Neuronal stem cell (in vitro differentiated cells): ENCODE results near the gene ZNF519.
"Not testable (repeated sequence)": the region's sequence is repeated elsewhere in the genome, so short reads cannot be mapped to it uniquely, and the experiment has no call there.

Source experiments
- DNase-seq: peaks from one replicate; pipeline ENCODE4 v3.0.0-alpha.2; 2013; ENCODE audit warnings: low spot score
- H2AFZ ChIP-seq: one replicate; pipeline ENCODE4 v1.6.1; 2013; ENCODE audit warnings: mild to moderate bottlenecking, low read length, inconsistent platforms
- H2AK5ac ChIP-seq: 2 replicates; pipeline ENCODE4 v1.6.1; 2013; ENCODE audit warnings: low read depth, mild to moderate bottlenecking, inconsistent platforms, low read length, moderate library complexity, mixed read lengths
- H2BK120ac ChIP-seq: 2 replicates; pipeline ENCODE4 v1.6.1; 2013; ENCODE audit warnings: low read depth, mild to moderate bottlenecking, inconsistent platforms, low read length, moderate library complexity, mixed read lengths
- H2BK12ac ChIP-seq: one replicate; pipeline ENCODE4 v1.6.1; 2013; ENCODE audit warnings: low read length, inconsistent platforms
- H2BK15ac ChIP-seq: 2 replicates; pipeline ENCODE4 v1.6.1; 2013; ENCODE audit warnings: mild to moderate bottlenecking, low read length, inconsistent platforms, mixed read lengths
- H2BK5ac ChIP-seq: one replicate; pipeline ENCODE4 v1.6.1; 2013; ENCODE audit warnings: inconsistent platforms, mild to moderate bottlenecking, low read length, moderate library complexity
- H3K14ac ChIP-seq: one replicate; pipeline ENCODE4 v1.6.1; 2013; ENCODE audit warnings: low read length, inconsistent platforms
- H3K18ac ChIP-seq: 2 replicates; pipeline ENCODE4 v1.6.1; 2013; ENCODE audit warnings: low read length, inconsistent platforms
- H3K23ac ChIP-seq: 2 replicates; pipeline ENCODE4 v1.6.1; 2013; ENCODE audit warnings: low read depth, mild to moderate bottlenecking, mixed read lengths, low read length, inconsistent platforms; ENCODE audit not compliant: poor library complexity
- H3K27ac ChIP-seq: replicated peaks from 3 replicates; pipeline ENCODE4 v1.5.1; 2013; ENCODE audit warnings: low read length, inconsistent platforms
- H3K27me3 ChIP-seq, 3 experiments: 2 replicates each; pipeline ENCODE4 v1.6.1; 2013; ENCODE audit warnings: low read length in 3 of 3, mild to moderate bottlenecking in 2 of 3, inconsistent platforms in 1 of 3, low read depth in 1 of 3, mixed read lengths in 1 of 3, moderate library complexity in 1 of 3; ENCODE audit not compliant: control insufficient read depth in 3 of 3, insufficient read depth in 3 of 3
- H3K36me3 ChIP-seq, 2 donors: replicated peaks in 1 of 2; 2 replicates each; pipeline ENCODE4 v1.6.1; 2013; ENCODE audit warnings: low read length in 2 of 2; ENCODE audit not compliant: control insufficient read depth in 2 of 2, insufficient read depth in 2 of 2
- H3K4ac ChIP-seq: 2 replicates; pipeline ENCODE4 v1.6.1; 2013; ENCODE audit warnings: inconsistent platforms, mild to moderate bottlenecking, low read length, moderate library complexity
- H3K4me1 ChIP-seq, 2 donors: 1 replicate in 1 of 2; 2 replicates in 1 of 2; pipeline ENCODE4 v1.6.1; 2013; ENCODE audit warnings: low read length in 2 of 2, low read depth in 1 of 2; ENCODE audit not compliant: control insufficient read depth in 2 of 2, insufficient read depth in 1 of 2
- H3K4me2 ChIP-seq: one replicate; pipeline ENCODE4 v1.6.1; 2013; ENCODE audit warnings: mild to moderate bottlenecking, low read length, inconsistent platforms; ENCODE audit not compliant: insufficient read depth, poor library complexity, severe bottlenecking
- H3K4me3 ChIP-seq, 2 donors: 2 replicates each; pipeline ENCODE4 v1.5.1; 2013; ENCODE audit warnings: low read length in 2 of 2, mild to moderate bottlenecking in 2 of 2, inconsistent platforms in 1 of 2, moderate library complexity in 1 of 2
- H3K79me1 ChIP-seq: one replicate; pipeline ENCODE4 v1.6.1; 2013; ENCODE audit warnings: low read depth, mild to moderate bottlenecking, inconsistent platforms, low read length, moderate library complexity
- H3K9ac ChIP-seq: one replicate; pipeline ENCODE4 v1.6.1; 2013; ENCODE audit warnings: mild to moderate bottlenecking, low read depth, low read length, inconsistent platforms; ENCODE audit not compliant: poor library complexity
- H3K9me3 ChIP-seq, 2 donors: replicated peaks in 1 of 2; 2 replicates each; pipeline versions ENCODE3 to v1.6.1; 2013; ENCODE audit warnings: low read length in 2 of 2, mild to moderate bottlenecking in 2 of 2, inconsistent platforms in 1 of 2, low read depth in 1 of 2, mixed read lengths in 1 of 2, moderate library complexity in 1 of 2; ENCODE audit not compliant: control insufficient read depth in 2 of 2, insufficient read depth in 1 of 2
- H4K8ac ChIP-seq: one replicate; pipeline ENCODE4 v1.6.1; 2013; ENCODE audit warnings: low read depth, mild to moderate bottlenecking, inconsistent platforms, low read length, moderate library complexity
- H4K91ac ChIP-seq: one replicate; pipeline ENCODE4 v1.6.1; 2013; ENCODE audit warnings: low read length, low read depth, mild to moderate bottlenecking, inconsistent platforms; ENCODE audit not compliant: poor library complexity
- WGBS, 2 donors: extraction: QIAGEN DNeasy Blood & Tissue Kit; methylation state at CpG; one replicate each; pipeline ENCODE4 v1.1.7; 2013; ENCODE audit warnings: missing lambda C conversion rate in 2 of 2, mixed read lengths in 1 of 2; ENCODE audit not compliant: insufficient read length in 2 of 2, insufficient replicate concordance in 1 of 2; ENCODE audit errors: extremely low coverage in 2 of 2; 5-methylcytosine and 5-hydroxymethylcytosine counted together

The ZNF519 gene

GRCh38 chr18:14149121-14149850 lies 17.1 kb upstream of the ZNF519 start:
- not testable (repeated sequence) for H2BK12ac ChIP-seq, H4K8ac ChIP-seq, H3K4me3 ChIP-seq, H3K27ac ChIP-seq, H3K36me3 ChIP-seq, H2BK120ac ChIP-seq, H3K4ac ChIP-seq, H2AK5ac ChIP-seq, H4K91ac ChIP-seq, H3K4me2 ChIP-seq, H3K4me1 ChIP-seq, DNase-seq, H3K14ac ChIP-seq, H3K9ac ChIP-seq, H3K23ac ChIP-seq, H3K27me3 ChIP-seq, H2BK5ac ChIP-seq, H2BK15ac ChIP-seq, H2AFZ ChIP-seq, H3K9me3 ChIP-seq, H3K79me1 ChIP-seq, H3K18ac ChIP-seq
- WGBS, 2 donors = no CpG with 5 or more reads among the region's 9 CpGs

GRCh38 chr18:14147935-14148865 lies 16.0 kb upstream of the ZNF519 start:
- not testable (repeated sequence) for H3K9me3 ChIP-seq, DNase-seq, H3K4me2 ChIP-seq, H3K18ac ChIP-seq, H2BK15ac ChIP-seq, H2AK5ac ChIP-seq, H3K27me3 ChIP-seq, H2AFZ ChIP-seq, H3K14ac ChIP-seq, H3K4me1 ChIP-seq, H3K4ac ChIP-seq, H3K36me3 ChIP-seq, H3K79me1 ChIP-seq, H3K27ac ChIP-seq, H3K23ac ChIP-seq, H4K8ac ChIP-seq, H2BK120ac ChIP-seq, H4K91ac ChIP-seq, H3K9ac ChIP-seq, H2BK12ac ChIP-seq, H2BK5ac ChIP-seq
- peak overlapping the region in 1 of 2 donors; percentile 46 for H3K4me3 ChIP-seq
- WGBS, 2 donors = no CpG with 5 or more reads among the region's 24 CpGs

- H3K4me1 ChIP-seq, H3K18ac ChIP-seq, H2BK5ac ChIP-seq, H2BK15ac ChIP-seq, H2AFZ ChIP-seq, H3K79me1 ChIP-seq, H3K23ac ChIP-seq, H3K4ac ChIP-seq, H3K4me2 ChIP-seq, H3K36me3 ChIP-seq, H3K9me3 ChIP-seq, DNase-seq, H3K14ac ChIP-seq, H2BK12ac ChIP-seq, H4K91ac ChIP-seq, H2BK120ac ChIP-seq, H4K8ac ChIP-seq, H3K4me3 ChIP-seq, H3K27me3 ChIP-seq, H3K27ac ChIP-seq, H2AK5ac ChIP-seq, H3K9ac ChIP-seq: not testable (repeated sequence)
- no CpG with 5 or more reads among the region's 23 CpGs for WGBS, 2 donors
Observed at GRCh38 chr18:14146771-14147170, 14.5 kb upstream of the ZNF519 start.
